Aortic smooth muscle cell (primary cell): ENCODE data around the gene SPSB3. TPM values are rescaled to one million over a fixed set of nuclear protein-coding genes. Genes with fewer than 3 reads are reported as not detected.

Source experiments
- total RNA-seq: library from RNA; depleted of rRNA; stranded (reverse); fragments of >200 nt; gene quantifications from 2 replicates; pipeline ENCODE4 v1.2.3, GENCODE V29; 2014

SPSB3 gene
- total RNA-seq = 24.2 and 25.4 TPM in 2 replicates

DNA sequence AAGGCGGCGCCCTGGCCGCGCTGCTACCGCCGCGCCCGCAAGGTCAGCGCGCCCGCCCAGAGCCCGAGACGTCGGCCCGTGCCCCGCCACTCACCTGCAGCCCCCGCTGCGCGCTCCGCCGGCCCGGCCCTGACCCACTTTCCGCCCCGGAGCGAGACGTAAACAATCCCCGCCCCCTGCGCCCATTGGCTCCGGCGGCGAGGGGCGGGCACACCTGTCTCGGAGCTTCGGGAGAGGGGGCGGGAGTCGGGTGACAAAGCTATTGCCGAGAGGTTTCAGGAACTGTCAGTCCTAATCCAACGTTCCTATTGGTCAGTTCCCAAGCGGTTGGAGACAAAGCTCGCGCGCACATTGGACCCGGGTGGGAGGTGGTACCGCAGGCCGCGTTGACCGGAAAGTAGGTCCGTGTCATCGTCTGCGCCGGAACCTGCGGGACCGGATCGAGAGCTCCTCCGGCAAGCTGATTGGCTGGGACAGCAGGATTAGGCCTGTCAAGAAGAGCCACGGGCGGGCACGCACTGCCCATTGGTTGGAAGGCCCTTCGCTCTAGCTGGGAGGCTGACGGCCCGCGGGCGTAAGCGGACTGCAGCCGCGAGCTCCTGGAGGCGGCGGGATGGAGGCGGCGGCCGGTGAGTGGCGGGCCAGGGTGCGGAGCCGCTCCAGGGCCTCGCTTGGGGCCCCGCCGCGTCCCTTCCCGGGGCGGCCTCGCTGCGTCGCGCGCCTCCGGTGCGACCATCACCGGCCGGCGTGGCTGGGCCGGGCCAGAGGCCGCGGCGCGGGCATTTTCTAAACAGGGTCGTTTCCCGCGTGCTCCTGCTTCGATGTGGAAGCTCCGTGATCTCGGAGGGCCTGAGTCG is at the start of gene SPSB3, which contains the start of gene NUBP2:
Gene SPSB3 (minus strand): TSS at position 164 of the 857 bp plus-strand sequence. CDS start 1,088 bp downstream, outside the sequence.
Gene NUBP2 (plus strand): TSS at position 553 of the 857 bp plus-strand sequence. CDS start 61 bp downstream, at position 614.

GRCh38 chr16:1826691-1827573 is 44.6 kb upstream of the SPSB3 start, which contains the start of the genes FAHD1 and HAGH:
FAHD1 (plus strand) TSS chr16:1827206; CDS start chr16:1827239, 33 bp downstream.
HAGH (minus strand) TSS chr16:1826825; CDS start chr16:1826787, 38 bp downstream.

DNA sequence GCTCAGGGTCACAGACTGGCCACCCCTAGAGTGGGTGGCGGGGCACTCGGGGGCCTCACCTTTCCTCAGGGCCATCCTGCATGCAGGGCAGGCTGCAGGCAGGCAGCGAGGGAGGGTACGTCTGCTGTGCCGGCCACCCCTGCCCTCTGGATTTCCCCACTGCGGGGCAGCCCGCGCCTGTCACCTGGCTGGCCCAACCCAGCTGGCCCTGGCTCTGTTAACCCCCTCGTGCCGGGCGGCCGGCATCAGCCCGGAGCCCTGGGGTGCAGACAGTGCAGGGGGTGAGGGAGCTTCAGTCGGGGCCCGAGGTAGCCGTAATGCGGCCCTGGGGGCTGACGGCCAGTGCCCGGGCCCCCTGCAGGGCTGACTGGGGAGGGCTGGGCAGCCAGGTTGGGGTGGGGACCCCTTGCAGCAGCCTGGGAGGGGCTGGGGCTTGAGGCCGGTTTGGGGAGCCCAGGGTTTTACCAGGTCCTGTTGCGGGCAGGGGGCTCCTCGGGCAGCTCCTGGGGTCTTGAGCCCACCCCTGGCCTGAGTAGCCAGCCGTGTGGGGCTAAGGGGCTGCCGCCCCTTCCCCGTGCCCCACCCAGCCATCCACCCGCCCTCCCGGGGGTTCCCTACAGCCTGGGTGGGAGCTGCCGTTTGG is 11.3 kb upstream of the SPSB3 start, which contains the start of gene IGFALS:
Gene IGFALS (minus strand): TSS at position 128 of the 643 bp plus-strand sequence. CDS start 53 bp downstream, at position 75.

DNA sequence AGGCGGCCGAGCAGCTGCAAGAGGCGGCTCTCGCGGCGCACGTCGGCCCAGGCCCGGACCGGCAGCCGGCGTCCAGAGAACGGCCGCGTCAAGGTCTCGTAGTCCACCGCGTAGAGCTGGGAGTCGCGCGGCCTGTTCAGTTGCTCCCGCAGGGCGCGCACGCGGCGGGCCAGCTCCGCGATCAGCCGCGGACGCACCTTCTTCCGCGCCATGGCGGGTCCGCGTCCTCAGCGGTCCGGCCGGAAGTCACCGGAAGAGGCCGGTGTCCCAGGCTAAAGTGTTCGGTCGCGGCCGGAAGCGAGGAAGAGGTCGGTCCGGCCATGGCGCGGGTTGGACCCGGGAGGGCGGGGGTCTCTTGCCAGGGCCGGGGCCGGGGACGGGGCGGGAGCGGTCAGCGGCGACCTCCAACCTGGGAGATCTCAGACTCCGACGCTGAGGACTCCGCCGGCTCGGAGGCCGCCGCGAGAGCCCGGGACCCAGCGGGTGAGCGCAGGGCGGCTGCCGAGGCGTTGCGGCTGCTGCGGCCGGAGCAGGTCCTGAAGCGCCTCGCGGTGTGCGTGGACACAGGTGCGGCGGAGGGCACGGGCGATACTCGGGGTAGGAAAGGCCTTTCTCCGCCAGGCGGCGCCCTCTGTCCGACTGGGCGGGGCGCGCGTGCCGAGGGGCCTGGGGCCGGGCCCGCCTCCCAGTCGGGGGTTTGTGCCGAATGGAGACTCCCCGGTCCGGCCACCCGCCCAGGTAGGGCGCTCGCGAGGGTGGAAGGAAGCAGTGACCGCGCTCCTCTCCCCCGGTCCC is 9.3 kb downstream of the SPSB3 start, which contains the start of gene MRPS34:
Gene MRPS34 (minus strand): TSS at position 227 of the 795 bp plus-strand sequence. CDS start 15 bp downstream, at position 212.

DNA sequence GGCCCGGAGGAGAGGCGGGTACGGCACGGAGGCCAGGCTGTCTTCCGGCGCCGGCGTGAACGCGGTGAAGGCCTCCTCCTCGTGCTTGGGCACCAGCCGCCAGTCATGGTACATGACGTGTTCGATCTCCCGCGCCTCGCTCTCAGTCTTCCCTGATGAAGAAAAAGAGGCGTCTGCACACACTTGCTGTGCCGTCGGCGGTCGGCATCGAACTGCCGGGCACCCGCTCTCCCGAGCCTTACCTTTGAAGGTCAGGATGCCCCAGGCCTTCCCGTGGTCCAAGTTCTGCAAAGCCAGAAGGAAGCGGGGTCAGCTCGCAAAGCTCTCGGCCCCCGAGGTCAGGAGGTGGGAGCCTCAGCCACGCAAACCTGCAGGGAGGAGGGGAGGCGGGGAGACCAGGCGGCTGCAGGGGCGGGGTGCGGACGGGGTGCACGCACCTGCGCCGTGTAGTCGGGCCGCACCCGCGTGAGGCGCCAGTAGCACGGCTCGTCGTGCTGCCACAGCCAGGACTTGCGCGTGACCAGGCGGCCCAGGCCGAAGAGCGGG is 9.9 kb downstream of the SPSB3 start, which contains the start of gene EME2:
Gene EME2 (plus strand): TSS at position 449 of the 546 bp plus-strand sequence. CDS start 418 bp downstream, outside the sequence.

DNA sequence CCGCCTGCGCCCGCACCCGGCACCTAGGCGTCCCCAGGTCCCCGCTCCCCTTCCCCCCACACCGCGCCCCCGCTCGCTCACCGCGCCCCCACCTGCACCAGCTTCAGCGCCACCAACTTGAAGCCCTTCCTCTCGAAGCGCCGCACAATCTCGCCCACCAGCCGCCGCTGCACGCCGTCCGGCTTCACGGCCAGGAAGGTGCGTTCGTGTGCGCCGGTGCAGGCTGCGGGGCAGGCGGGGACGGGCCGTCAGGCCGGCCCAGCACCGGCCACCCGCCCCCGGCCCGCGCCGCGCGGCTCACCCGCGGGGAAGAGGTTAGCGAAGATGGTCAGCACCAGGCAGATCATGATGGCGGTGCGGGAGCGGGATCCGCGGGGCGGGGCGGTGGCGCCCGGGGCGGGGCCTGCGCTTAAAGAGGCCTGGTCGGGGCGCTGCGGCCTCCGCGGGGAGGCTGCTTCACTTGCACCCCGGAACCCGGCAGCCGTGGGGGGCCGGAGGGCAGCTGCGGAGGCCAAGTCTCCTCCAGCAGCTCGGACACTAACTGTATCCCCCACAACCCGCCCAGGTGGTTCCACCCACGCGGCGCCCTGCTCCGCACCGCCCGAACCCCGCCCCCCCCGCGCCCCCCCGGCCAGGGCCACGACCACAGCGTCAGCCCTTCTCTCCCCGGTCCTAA is 11.0 kb downstream of the SPSB3 start, which contains the start of gene NME3:
Gene NME3 (minus strand): TSS at position 356 of the 676 bp plus-strand sequence. CDS start 9 bp downstream, at position 347.

Other genes starting within 250 kb of the SPSB3 start
- gene TMEM204, start 248.9 kb downstream of the SPSB3 start, total RNA-seq = 60.6 and 93.8 TPM in 2 replicates
- gene IFT140, start 170.5 kb downstream of the SPSB3 start, total RNA-seq = 23.6 and 27.0 TPM in 2 replicates
- 4.6 and 6.6 TPM in 2 replicates for gene CRAMP1, start 170.2 kb downstream of the SPSB3 start, total RNA-seq
- gene JPT2, start 104.3 kb downstream of the SPSB3 start, total RNA-seq = 22.6 and 24.3 TPM in 2 replicates
- 39.2 and 40.2 TPM in 2 replicates for gene MAPK8IP3, start 76.4 kb downstream of the SPSB3 start, total RNA-seq
- gene NME3, start 11.0 kb downstream of the SPSB3 start, total RNA-seq = 35.4 and 48.1 TPM in 2 replicates
- gene EME2, start 9.8 kb downstream of the SPSB3 start, total RNA-seq = 8.1 and 9.5 TPM in 2 replicates
- 68.1 and 79.9 TPM in 2 replicates for gene MRPS34, start 9.4 kb downstream of the SPSB3 start, total RNA-seq
- gene NUBP2, start 389 bp upstream of the SPSB3 start, total RNA-seq = 45.8 and 63.5 TPM in 2 replicates
- gene IGFALS, start 11.1 kb upstream of the SPSB3 start, total RNA-seq = under 0.01 and 0.06 TPM in 2 replicates
- gene HAGH, start 44.3 kb upstream of the SPSB3 start, total RNA-seq = 59.3 and 85.5 TPM in 2 replicates
- gene FAHD1, start 44.6 kb upstream of the SPSB3 start, total RNA-seq = 47.1 and 74.9 TPM in 2 replicates
- gene MEIOB, start 89.6 kb upstream of the SPSB3 start, total RNA-seq = not detected in 2 replicates
- gene HS3ST6, start 135.8 kb upstream of the SPSB3 start, total RNA-seq = not detected in 2 replicates
- 6.3 and 6.4 TPM in 2 replicates for gene MSRB1, start 160.6 kb upstream of the SPSB3 start, total RNA-seq
- not detected in 2 replicates for gene RPL3L, start 172.1 kb upstream of the SPSB3 start, total RNA-seq
- 259 and 267 TPM in 2 replicates for gene NDUFB10, start 177.0 kb upstream of the SPSB3 start, total RNA-seq
- 1,947 and 2,136 TPM in 2 replicates for gene RPS2, start 182.3 kb upstream of the SPSB3 start, total RNA-seq
- gene RNF151, start 184.3 kb upstream of the SPSB3 start, total RNA-seq = not detected in 2 replicates
- 29.7 and 32.4 TPM in 2 replicates for gene TBL3, start 189.5 kb upstream of the SPSB3 start, total RNA-seq
- 0.12 and 0.13 TPM in 2 replicates for gene NOXO1, start 198.9 kb upstream of the SPSB3 start, total RNA-seq
- 9.9 and 11.2 TPM in 2 replicates for gene GFER, start 201.6 kb upstream of the SPSB3 start, total RNA-seq
- gene SYNGR3, start 207.4 kb upstream of the SPSB3 start, total RNA-seq = 0.66 and 0.99 TPM in 2 replicates
- 9.6 and 12.3 TPM in 2 replicates for gene ZNF598, start 227.2 kb upstream of the SPSB3 start, total RNA-seq
- gene NPW, start 237.2 kb upstream of the SPSB3 start, total RNA-seq = 0.06 and 0.13 TPM in 2 replicates
- gene NHERF2, start 244.3 kb upstream of the SPSB3 start, total RNA-seq = 98.1 and 182 TPM in 2 replicates